Stomach smooth muscle (tissue), 2 donors: ENCODE data around the gene TRABD2A.

Experiments
- H3K27ac ChIP-seq: one replicate; pipeline ENCODE4 v1.7.0; 2013; ENCODE audit warnings: mild to moderate bottlenecking, low read length, inconsistent platforms
- H3K27me3 ChIP-seq, 2 donors: one replicate each; pipeline ENCODE4 v1.7.0; 2013; ENCODE audit warnings: low read length in 2 of 2; ENCODE audit not compliant: insufficient read depth in 2 of 2, control insufficient read depth in 1 of 2
- H3K36me3 ChIP-seq, 2 donors: one replicate each; pipeline ENCODE4 v1.7.0; 2013; ENCODE audit warnings: low read length in 2 of 2; ENCODE audit not compliant: control insufficient read depth in 2 of 2, insufficient read depth in 2 of 2
- H3K4me1 ChIP-seq: one replicate; pipeline ENCODE4 v1.7.0; 2013; ENCODE audit warnings: low read length; ENCODE audit not compliant: control insufficient read depth, insufficient read depth
- H3K4me3 ChIP-seq, 2 donors: one replicate each; pipeline ENCODE4 v1.7.0; 2013; ENCODE audit warnings: low read length in 2 of 2
- H3K9ac ChIP-seq, 2 donors: one replicate each; pipeline ENCODE4 v1.7.0; 2013; ENCODE audit warnings: low read length in 2 of 2, mild to moderate bottlenecking in 1 of 2
- H3K9me3 ChIP-seq, 2 donors: one replicate each; pipeline ENCODE4 v1.7.0; 2013; ENCODE audit warnings: low read length in 2 of 2; ENCODE audit not compliant: control insufficient read depth in 2 of 2
- donor health status: healthy.
- donor health status: Pancreatic carcinoma.

TRABD2A gene

GRCh38 chr2:84849271-84849952 lies 31.5 kb downstream of the TRABD2A start:
- Histone ChIP-seq H3K27ac (no peak overlapping the region), H3K9me3 (no peaks in the 10 kb centered on the region), H3K9ac (no peak overlapping the region), H3K4me1 (no peaks in the 10 kb centered on the region), H3K4me3 (no peak overlapping the region), H3K27me3 (no peaks in the 10 kb centered on the region), H3K36me3 (no peaks in the 10 kb centered on the region)

GRCh38 chr2:84847326-84848050 lies 33.4 kb downstream of the TRABD2A start:
- Histone ChIP-seq H3K9me3 (no peaks in the 10 kb centered on the region), H3K27me3 (no peaks in the 10 kb centered on the region), H3K9ac (no peak overlapping the region), H3K36me3 (no peaks in the 10 kb centered on the region), H3K27ac (no peak overlapping the region), H3K4me1 (no peaks in the 10 kb centered on the region), H3K4me3 (no peak overlapping the region)

- Histone ChIP-seq H3K27me3 (no peaks in the 10 kb centered on the region), H3K4me1 (no peaks in the 10 kb centered on the region), H3K9ac (no peak overlapping the region), H3K36me3 (no peaks in the 10 kb centered on the region), H3K27ac (no peak overlapping the region), H3K4me3 (no peak overlapping the region), H3K9me3 (no peaks in the 10 kb centered on the region)
Measured at GRCh38 chr2:84846741-84847142, 34.1 kb downstream of the TRABD2A start.

DNA sequence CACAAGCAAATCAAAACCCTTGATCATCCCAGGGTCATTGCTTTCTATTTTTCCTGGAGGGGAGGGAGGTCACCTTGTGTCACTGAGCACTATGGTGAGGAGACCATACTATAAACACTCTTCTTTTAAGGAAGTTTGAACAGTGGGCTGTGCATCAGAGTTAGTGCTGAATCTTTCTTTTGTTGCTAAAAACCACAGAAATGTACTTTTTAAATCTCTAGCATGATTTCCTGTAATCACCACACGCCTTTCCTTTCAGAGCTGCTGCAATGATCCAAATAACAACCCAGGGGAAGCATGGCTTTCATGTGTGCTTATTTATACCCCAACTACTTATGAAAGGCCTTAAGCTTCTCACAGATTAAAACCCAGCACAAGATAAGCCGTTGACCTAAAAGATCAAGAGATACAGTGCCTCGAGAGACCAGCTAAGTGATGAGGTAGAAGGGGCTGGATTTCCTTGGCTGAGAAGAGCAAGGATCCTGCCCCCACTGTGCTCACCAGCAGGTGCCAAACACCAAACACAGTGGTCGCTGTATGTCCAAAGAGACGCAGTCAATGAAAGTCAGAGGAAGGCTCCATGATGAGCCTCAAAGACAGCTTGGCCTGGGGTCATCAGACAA lies 34.7 kb downstream of the TRABD2A start:
- no peak overlapping the region for H3K4me3 ChIP-seq
- no peaks in the 10 kb centered on the region for H3K9me3 ChIP-seq
- H3K36me3 ChIP-seq, result no peaks in the 10 kb centered on the region
- no peak overlapping the region for H3K9ac ChIP-seq
- peaks cover 0 to 3% of the 10 kb centered on the region in 2 donors for H3K27me3 ChIP-seq
- H3K27ac ChIP-seq, result no peak overlapping the region
- no peaks in the 10 kb centered on the region for H3K4me1 ChIP-seq

DNA sequence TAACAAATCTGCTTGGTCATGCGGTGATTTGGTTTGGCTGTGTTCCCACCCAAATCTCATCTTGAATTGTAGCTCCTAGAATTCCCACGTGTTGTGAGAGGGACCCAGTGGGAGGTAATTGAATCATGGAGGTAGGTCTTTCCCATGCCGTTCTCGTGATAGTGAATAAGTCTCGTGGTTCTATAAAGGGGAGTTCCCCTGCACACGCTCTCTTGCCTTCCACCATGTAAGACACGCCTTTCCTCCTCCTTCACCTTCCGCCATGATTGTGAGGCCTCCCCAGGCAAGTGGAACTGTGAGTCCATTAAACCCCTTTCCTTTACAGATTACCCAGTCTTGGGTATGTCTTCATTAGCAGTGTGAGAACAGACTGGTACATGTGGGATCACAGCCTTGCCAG lies 36.7 kb downstream of the TRABD2A start:
- H3K4me1 ChIP-seq, result no peaks in the 10 kb centered on the region

DNA sequence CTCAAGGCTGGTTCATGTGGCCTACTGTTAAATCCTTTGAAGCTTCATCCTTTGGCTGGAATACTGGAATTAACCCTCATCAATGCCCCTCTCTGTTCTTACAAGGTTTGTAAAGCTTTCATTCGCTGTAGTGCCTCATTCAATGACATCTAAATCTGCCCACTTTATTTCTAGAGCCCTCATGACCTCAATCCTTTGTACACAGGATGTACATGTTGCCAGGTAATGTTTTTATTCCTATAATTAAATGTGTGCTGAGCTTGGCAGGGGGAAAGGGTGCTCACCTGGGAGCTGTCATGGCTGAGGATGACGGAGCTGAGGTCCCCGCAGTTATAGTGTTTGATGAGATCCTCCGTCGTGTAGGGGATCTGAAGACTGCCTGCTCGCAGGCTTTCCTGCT lies 39.3 kb downstream of the TRABD2A start:
- H3K4me3 ChIP-seq, result no peak overlapping the region
- peaks cover 0 to 5% of the 10 kb centered on the region in 2 donors for H3K27me3 ChIP-seq
- no peaks in the 10 kb centered on the region for H3K4me1 ChIP-seq
- no peak overlapping the region for H3K9ac ChIP-seq
- no peaks in the 10 kb centered on the region for H3K9me3 ChIP-seq
- H3K36me3 ChIP-seq, result no peaks in the 10 kb centered on the region
- no peak overlapping the region for H3K27ac ChIP-seq

More for the DNA sequence above, 36.7 kb downstream of the TRABD2A start:
- no peaks in the 10 kb centered on the region for H3K36me3 ChIP-seq
- H3K27ac ChIP-seq, result no peak overlapping the region
- H3K9me3 ChIP-seq, result no peaks in the 10 kb centered on the region
- H3K4me3 ChIP-seq, result no peak overlapping the region
- no peak overlapping the region for H3K9ac ChIP-seq
- peaks cover 0 to 5% of the 10 kb centered on the region in 2 donors for H3K27me3 ChIP-seq

GRCh38 chr2:84840306-84840705 lies 40.6 kb downstream of the TRABD2A start:
- Histone ChIP-seq H3K9me3 (peaks cover 3 to 4% of the 10 kb centered on the region in 2 donors), H3K9ac (no peak overlapping the region), H3K27me3 (peaks cover 0 to 5% of the 10 kb centered on the region in 2 donors), H3K4me3 (no peak overlapping the region), H3K27ac (no peak overlapping the region), H3K36me3 (no peaks in the 10 kb centered on the region), H3K4me1 (no peaks in the 10 kb centered on the region)

GRCh38 chr2:84839851-84840250 lies 41.0 kb downstream of the TRABD2A start:
- Histone ChIP-seq H3K9ac (no peak overlapping the region), H3K4me1 (no peaks in the 10 kb centered on the region), H3K9me3 (peaks cover 3 to 4% of the 10 kb centered on the region in 2 donors), H3K27ac (no peak overlapping the region), H3K36me3 (no peaks in the 10 kb centered on the region), H3K27me3 (peaks cover 0 to 5% of the 10 kb centered on the region in 2 donors), H3K4me3 (no peak overlapping the region)

- no peak overlapping the region for H3K9ac ChIP-seq
- H3K4me3 ChIP-seq, result no peak overlapping the region
- no peak overlapping the region for H3K27ac ChIP-seq
- H3K36me3 ChIP-seq, result no peaks in the 10 kb centered on the region
- peaks cover 3 to 4% of the 10 kb centered on the region in 2 donors for H3K9me3 ChIP-seq
- no peaks in the 10 kb centered on the region for H3K4me1 ChIP-seq
- H3K27me3 ChIP-seq, result peaks cover 0 to 5% of the 10 kb centered on the region in 2 donors
Measured at GRCh38 chr2:84838434-84839145, 42.3 kb downstream of the TRABD2A start.

DNA sequence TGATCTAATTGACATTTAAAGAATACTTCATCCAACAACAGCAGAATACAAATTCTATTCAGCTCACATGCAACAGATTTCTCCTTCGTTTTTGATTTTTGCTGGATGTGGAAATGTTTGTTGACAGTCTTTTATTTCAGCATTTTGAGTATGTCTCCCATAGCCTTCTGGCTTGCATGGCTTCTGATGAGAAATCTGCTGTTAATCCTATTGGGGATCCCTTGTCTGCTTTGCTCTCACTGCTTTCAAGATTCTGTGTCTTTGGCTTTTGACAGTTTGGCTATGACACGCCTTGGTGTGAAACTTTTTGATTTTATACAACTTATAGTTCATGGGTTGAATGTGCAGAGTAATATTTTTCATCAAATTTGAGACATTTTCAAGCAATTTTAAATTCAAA lies 44.7 kb downstream of the TRABD2A start:
- H3K9me3 ChIP-seq, result peaks cover 3 to 4% of the 10 kb centered on the region in 2 donors
- no peak overlapping the region for H3K27ac ChIP-seq
- no peak overlapping the region for H3K4me3 ChIP-seq
- no peaks in the 10 kb centered on the region for H3K36me3 ChIP-seq
- no peak overlapping the region for H3K9ac ChIP-seq
- peaks cover 0 to 3% of the 10 kb centered on the region in 2 donors for H3K27me3 ChIP-seq
- no peaks in the 10 kb centered on the region for H3K4me1 ChIP-seq
